Muscle of back (tissue), 11 donors: ENCODE measurements around the gene NET1. TPM values are rescaled to one million over a fixed set of nuclear protein-coding genes. Genes with fewer than 3 reads are reported as not detected.

Experiments
- DNase-seq, 3 donors: peaks; one replicate each; pipeline versions ENCODE4 v3.0.0 to v3.0.0-alpha.2; 2013
- polyA plus RNA-seq, 10 donors: library from polyadenylated mRNA; unstranded; fragments of 120-200 nt; gene quantifications; one replicate each; pipeline ENCODE4 v1.2.1, GENCODE V29; 2013; ENCODE audit not compliant: insufficient read length in 10 of 10

NET1 gene
- polyA plus RNA-seq, 10 donors: 84.6 to 138 (median 98.6) TPM

- peak in 2 of 3 donors; percentile 54 to 72 for DNase-seq
Measured at GRCh38 chr10:5442065-5442989, 30.0 kb downstream of the NET1 start.

GRCh38 chr10:5442990-5443370, 30.6 kb downstream of the NET1 start:
- no peak for DNase-seq

- no peak for DNase-seq
Measured at GRCh38 chr10:5443429-5443828, 31.1 kb downstream of the NET1 start.

- DNase-seq: no peak
Measured at GRCh38 chr10:5445006-5445405, 32.6 kb downstream of the NET1 start.

GRCh38 chr10:5446390-5446926, 34.1 kb downstream of the NET1 start:
- DNase-seq: peak; percentile 92 to 96 (median 93)

GRCh38 chr10:5447056-5447455, 34.7 kb downstream of the NET1 start:
- peak in 1 of 3 donors; percentile 55 for DNase-seq

GRCh38 chr10:5447611-5448071, 35.3 kb downstream of the NET1 start:
- peak in 1 of 3 donors; percentile 67 for DNase-seq

GRCh38 chr10:5448333-5449001, 36.1 kb downstream of the NET1 start:
- DNase-seq: peak in 1 of 3 donors; percentile 43

- DNase-seq: peak in 1 of 3 donors; percentile 44
Measured at GRCh38 chr10:5449227-5449626, 36.9 kb downstream of the NET1 start.

- DNase-seq: peak; percentile 82 to 86 (median 84)
Measured at GRCh38 chr10:5449823-5450222, 37.5 kb downstream of the NET1 start.

- DNase-seq: peak in 1 of 3 donors; percentile 34
Measured at GRCh38 chr10:5450605-5451384, 38.4 kb downstream of the NET1 start.

GRCh38 chr10:5453749-5454489, 41.6 kb downstream of the NET1 start:
- no peak for DNase-seq

- no peak for DNase-seq
Measured at GRCh38 chr10:5456563-5456962, 44.2 kb downstream of the NET1 start.

GRCh38 chr10:5457741-5458140, 45.4 kb downstream of the NET1 start:
- no peak for DNase-seq

- no peak for DNase-seq
Measured at GRCh38 chr10:5458425-5458824, 46.1 kb downstream of the NET1 start.

GRCh38 chr10:5458949-5459747, 46.8 kb downstream of the NET1 start:
- no peak for DNase-seq

- DNase-seq: no peak
Measured at GRCh38 chr10:5460468-5461202, 48.3 kb downstream of the NET1 start.

GRCh38 chr10:5461203-5461588, 48.8 kb downstream of the NET1 start:
- DNase-seq: peak in 1 of 3 donors; percentile 32
